Dedifferentiated amniotic fluid mesenchymal stem cell (primary cell): ENCODE data around the gene GRK5.

Source experiments
- DNase-seq: peaks from one replicate; pipeline ENCODE4 v3.0.0-alpha.2; 2016; ENCODE audit errors: extremely low spot score

GRK5 gene

GRCh38 chr10:119297207-119297968 is 90.0 kb downstream of the GRK5 start:
- DNase-seq: no peak

GRCh38 chr10:119298810-119299209 is 91.4 kb downstream of the GRK5 start:
- DNase-seq: no peak

- no peak for DNase-seq
Measured at GRCh38 chr10:119299531-119299930, 92.2 kb downstream of the GRK5 start.

DNA sequence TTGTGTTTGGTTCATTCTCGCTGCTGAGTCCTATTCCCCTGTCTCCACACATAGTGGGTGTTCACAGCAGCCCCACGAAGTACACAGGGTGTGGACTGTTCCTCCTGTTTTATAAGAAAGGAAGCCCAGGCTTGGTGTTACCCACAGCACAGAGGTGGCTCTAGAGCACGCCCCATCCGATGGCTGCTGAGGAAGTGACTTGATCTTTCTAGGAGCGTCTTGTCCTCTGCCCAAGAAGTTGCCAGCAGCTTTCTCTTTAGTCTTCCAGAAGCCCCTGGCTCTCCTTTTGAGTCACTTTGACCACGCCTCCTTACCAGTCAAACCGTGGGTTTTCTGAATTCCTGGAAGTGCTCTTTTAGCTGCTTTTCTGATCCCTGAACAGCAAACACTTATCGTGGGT is 94.0 kb downstream of the GRK5 start:
- no peak for DNase-seq

- no peak for DNase-seq
Measured at GRCh38 chr10:119302172-119302571, 94.8 kb downstream of the GRK5 start.

GRCh38 chr10:119302591-119303253 is 95.4 kb downstream of the GRK5 start:
- no peak for DNase-seq

- no peak for DNase-seq
Measured at GRCh38 chr10:119303886-119304285, 96.5 kb downstream of the GRK5 start.

DNA sequence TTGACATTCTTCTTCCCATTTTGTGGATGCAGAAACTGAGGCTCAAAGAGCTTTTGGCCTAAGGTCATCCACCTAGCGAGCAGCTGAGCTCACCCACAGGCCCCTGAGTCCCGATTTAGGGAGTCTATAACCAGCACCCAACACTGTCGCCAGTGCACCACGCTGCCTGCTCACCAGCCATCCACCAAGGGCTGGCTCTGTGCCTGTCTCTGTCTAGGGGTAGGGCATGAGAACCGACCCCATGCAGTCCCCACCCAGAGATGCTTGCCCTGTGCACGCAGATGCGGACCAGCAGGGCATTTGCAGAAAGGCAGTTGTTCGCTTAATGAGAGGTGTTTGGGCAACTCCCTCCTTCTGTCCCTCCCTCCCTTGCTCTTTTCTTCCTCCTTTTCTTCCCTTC is 97.2 kb downstream of the GRK5 start:
- no peak for DNase-seq

DNA sequence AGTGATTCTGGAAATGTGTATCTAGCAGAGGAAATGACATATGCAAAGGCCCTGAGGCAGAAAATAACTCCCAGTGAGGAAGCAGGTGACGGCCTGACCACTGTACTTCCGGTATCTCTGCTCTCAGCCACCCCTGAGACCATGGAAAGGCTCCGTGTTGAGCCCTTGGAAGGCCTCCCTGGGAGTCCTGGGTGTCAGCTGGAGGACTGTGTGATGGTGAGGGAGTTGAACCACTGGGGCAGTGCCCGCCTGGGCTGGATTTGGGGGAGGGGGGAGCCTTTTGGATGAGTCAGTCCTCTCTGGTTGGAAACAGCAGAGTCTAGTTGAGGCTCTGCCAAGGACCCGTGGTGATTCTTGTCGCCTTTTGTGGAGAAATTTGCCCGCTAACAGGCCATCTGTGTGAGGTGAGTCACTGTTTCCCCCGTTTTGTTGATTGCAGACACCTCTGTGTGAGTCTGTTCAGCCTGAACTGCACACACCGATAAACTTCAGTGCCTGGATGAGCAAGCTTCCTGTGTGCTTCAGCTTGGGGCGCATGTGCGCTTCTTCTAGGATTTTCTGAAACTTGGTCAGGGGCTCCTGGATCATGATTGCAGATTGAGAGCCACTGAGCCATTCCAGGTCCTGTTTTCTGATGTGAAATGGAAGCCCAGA is 98.6 kb downstream of the GRK5 start:
- DNase-seq: no peak

- DNase-seq: no peak
Measured at GRCh38 chr10:119306514-119306951, 99.2 kb downstream of the GRK5 start.

GRCh38 chr10:119306986-119307392 is 99.6 kb downstream of the GRK5 start:
- no peak for DNase-seq

GRCh38 chr10:119308089-119308488 is 100.7 kb downstream of the GRK5 start:
- DNase-seq: no peak

DNA sequence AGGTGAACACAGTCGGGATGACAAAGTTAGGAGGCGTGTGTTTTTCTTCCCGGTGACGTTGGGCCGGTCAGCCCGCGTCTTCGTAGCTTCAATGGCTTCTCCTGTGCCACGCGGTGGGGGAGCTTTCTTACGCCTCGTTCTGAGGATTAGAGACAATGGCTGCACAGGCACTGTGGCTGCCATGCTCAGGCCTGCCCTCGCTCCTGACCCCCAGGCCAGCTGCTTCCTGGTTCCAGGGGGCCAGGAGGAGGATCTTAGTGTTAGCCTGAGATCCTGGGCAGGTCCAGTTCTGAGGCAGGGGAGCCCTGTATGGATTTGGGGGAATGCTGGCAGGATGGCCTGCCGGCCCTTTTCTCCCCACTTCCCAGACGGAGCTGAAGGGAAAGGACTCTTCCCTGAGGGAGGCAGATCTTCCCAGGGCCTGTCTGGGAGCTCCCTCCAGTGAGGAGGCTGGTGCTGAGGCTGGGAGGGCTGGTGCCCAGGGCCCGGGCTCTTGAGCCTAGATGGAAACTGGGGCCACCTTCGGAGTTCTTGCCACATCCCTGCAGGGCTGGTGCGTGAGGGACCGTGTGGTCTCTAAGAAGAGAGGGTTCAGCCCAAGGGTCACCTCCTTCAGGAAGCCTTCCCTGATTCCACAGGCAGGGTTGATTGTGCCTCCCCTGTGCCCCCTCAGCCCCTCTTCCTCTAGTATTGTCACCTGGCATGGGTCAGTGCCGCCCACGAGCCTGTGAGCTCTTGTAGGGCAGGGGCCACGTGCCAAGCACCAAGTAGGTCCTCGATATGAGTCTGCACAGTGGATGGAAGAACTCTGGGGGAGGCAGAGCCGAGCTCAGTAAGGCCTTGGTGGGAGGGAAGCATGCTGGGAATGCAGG is 101.4 kb downstream of the GRK5 start:
- no peak for DNase-seq

DNA sequence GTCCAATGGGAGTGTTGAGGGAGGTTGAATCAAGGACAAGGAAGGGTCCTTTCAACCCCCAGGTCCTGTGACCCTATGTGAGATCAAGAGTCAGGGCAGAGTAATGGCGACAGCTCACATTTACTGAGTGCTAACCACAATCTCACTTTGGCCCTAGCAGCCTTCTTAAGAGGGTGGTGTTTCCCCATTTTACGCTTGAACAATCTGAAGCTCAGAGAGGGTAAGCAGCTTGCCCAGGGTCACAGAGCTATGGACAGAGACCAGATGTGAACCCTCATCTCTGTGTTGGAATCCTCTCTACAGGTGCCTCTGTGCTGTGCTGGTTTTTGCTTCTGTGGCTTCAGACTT is 102.0 kb downstream of the GRK5 start:
- DNase-seq: no peak

- no peak for DNase-seq
Measured at GRCh38 chr10:119310806-119311205, 103.4 kb downstream of the GRK5 start.

DNA sequence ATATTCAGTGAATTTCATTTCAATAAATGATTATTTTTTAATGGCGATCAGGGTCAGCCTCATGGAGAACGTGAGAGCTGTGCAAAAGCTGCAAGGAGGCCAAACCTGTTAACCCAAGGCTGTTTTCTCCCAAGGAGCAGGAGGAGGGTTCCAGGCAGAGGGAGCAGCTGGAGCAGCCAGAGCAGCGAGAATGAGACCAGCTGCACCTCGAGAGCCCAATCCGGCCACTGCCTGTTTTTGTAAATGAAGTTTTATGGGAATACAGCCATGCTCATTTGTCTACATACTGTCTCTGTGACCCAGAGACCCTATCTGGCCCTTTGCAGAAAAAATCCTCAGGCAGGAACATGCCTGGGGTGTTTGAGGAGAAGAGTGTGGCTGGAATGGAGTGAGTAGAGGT is 104.9 kb downstream of the GRK5 start:
- DNase-seq: no peak

GRCh38 chr10:119313024-119313423 is 105.7 kb downstream of the GRK5 start:
- no peak for DNase-seq

- no peak for DNase-seq
Measured at GRCh38 chr10:119313644-119314043, 106.3 kb downstream of the GRK5 start.

GRCh38 chr10:119314061-119314460 is 106.7 kb downstream of the GRK5 start:
- DNase-seq: no peak

- DNase-seq: no peak
Measured at GRCh38 chr10:119314486-119314885, 107.1 kb downstream of the GRK5 start.

- DNase-seq: peak; percentile 88
Measured at GRCh38 chr10:119315128-119316001, 108.0 kb downstream of the GRK5 start.
